Neural cell (in vitro differentiated cells): ENCODE results near the gene ZSCAN5A. TPM values are rescaled to one million over a fixed set of nuclear protein-coding genes. Genes with fewer than 3 reads are reported as not detected.
A peak's percentile ranks its signal among the peaks of the same experiment; 100 is the strongest.

ENCODE experiments used
- H2AFZ ChIP-seq: fragments of 200-600, 300-800 bp; sonication (generic), shearing (Covaris generic); 2 replicates; pipeline ENCODE4 v1.6.0; 2014; ENCODE audit warnings: low read depth, mild to moderate bottlenecking, antibody characterized with exemption, low read length, moderate library complexity
- H3F3A ChIP-seq: fragments of 200-600 bp; shearing (Covaris generic); 2 replicates; pipeline ENCODE4 v1.6.1; 2016; ENCODE audit warnings: mild to moderate bottlenecking, moderate library complexity, mixed read lengths, antibody characterized with exemption, low read length; ENCODE audit not compliant: insufficient read depth, poor library complexity, severe bottlenecking
- H3K27ac ChIP-seq: fragments of 200-600, 300-800 bp; sonication (generic), shearing (Covaris generic); 2 replicates; pipeline ENCODE4 v1.5.1; 2014; ENCODE audit warnings: mild to moderate bottlenecking, low read length, moderate library complexity
- H3K27me3 ChIP-seq: fragments of 300-800, 200-600 bp; sonication (generic), shearing (Covaris generic); 2 replicates; pipeline ENCODE4 v1.6.0; 2014; ENCODE audit warnings: mild to moderate bottlenecking, low read depth, low read length, moderate library complexity; ENCODE audit not compliant: insufficient read depth
- H3K36me3 ChIP-seq: fragments of 300-800, 200-600 bp; sonication (generic), shearing (Covaris generic); 2 replicates; pipeline ENCODE4 v1.5.1; 2014; ENCODE audit warnings: mild to moderate bottlenecking, antibody characterized with exemption, low read length, moderate library complexity; ENCODE audit not compliant: insufficient read depth
- H3K4me2 ChIP-seq: fragments of 300-800, 200-600 bp; sonication (generic), shearing (Covaris generic); 2 replicates; pipeline ENCODE4 v1.6.0; 2014; ENCODE audit warnings: mild to moderate bottlenecking, low read length
- H3K4me3 ChIP-seq: fragments of 300-800, 200-600 bp; sonication (generic), shearing (Covaris generic); 2 replicates; pipeline ENCODE4 v1.5.1; 2014; ENCODE audit warnings: mild to moderate bottlenecking, low read length, moderate library complexity
- H3K79me2 ChIP-seq: fragments of 200-600 bp; shearing (Covaris generic); replicated peaks from 2 replicates; pipeline ENCODE4 v1.6.0; 2014; ENCODE audit warnings: mild to moderate bottlenecking, low read length, moderate library complexity; ENCODE audit not compliant: insufficient read depth
- H3K9ac ChIP-seq: fragments of 300-800, 200-600 bp; sonication (generic), shearing (Covaris generic); 2 replicates; pipeline ENCODE4 v1.6.1; 2016; ENCODE audit warnings: mild to moderate bottlenecking, low read length, mixed read lengths
- H3K9me2 ChIP-seq: fragments of 200-600 bp; shearing (Covaris generic); 2 replicates; pipeline ENCODE4 v1.6.1; 2016; ENCODE audit warnings: mild to moderate bottlenecking, low read length, mixed read lengths; ENCODE audit not compliant: insufficient read depth
- H3K9me3 ChIP-seq: fragments of 200-600, 300-800 bp; sonication (generic), shearing (Covaris generic); 2 replicates; pipeline ENCODE4 v1.6.1; 2016; ENCODE audit warnings: mild to moderate bottlenecking, mixed run types, low read length, moderate library complexity, mixed read lengths
- H4K20me1 ChIP-seq: fragments of 200-600 bp; shearing (Covaris generic); 2 replicates; pipeline ENCODE4 v1.6.1; 2016; ENCODE audit warnings: mild to moderate bottlenecking, mixed run types; ENCODE audit not compliant: insufficient read depth
- EP300 ChIP-seq: fragments of 450-650 bp; conservative IDR thresholded peaks from 2 replicates; pipeline ENCODE4 v1.6.1; 2014; ENCODE audit warnings: antibody characterized with exemption, mild to moderate bottlenecking, moderate library complexity; ENCODE audit not compliant: poor library complexity, severe bottlenecking
- EZH2 ChIP-seq: fragments of 200-600, 300-800 bp; shearing (Covaris generic), sonication (generic); IDR thresholded peaks from 2 replicates; pipeline ENCODE4 v1.6.1; 2014; ENCODE audit warnings: antibody characterized with exemption, low read length, borderline replicate concordance, mild to moderate bottlenecking; ENCODE audit not compliant: insufficient read depth, poor library complexity, severe bottlenecking
- MXI1 ChIP-seq: fragments of 450-650 bp; conservative IDR thresholded peaks from 2 replicates; pipeline ENCODE4 v1.6.1; 2014; ENCODE audit warnings: antibody characterized with exemption, mild to moderate bottlenecking; ENCODE audit not compliant: poor library complexity, severe bottlenecking
- POLR2AphosphoS5 ChIP-seq: IDR thresholded peaks from 2 replicates; pipeline ENCODE4 v1.6.1; 2012
- RAD21 ChIP-seq: fragments of 450-650 bp; conservative IDR thresholded peaks from 2 replicates; pipeline ENCODE4 v1.6.1; 2014; ENCODE audit warnings: antibody characterized with exemption, mild to moderate bottlenecking, moderate library complexity
- SMC3 ChIP-seq: fragments of 450-650 bp; conservative IDR thresholded peaks from 2 replicates; pipeline ENCODE4 v1.6.1; 2014; ENCODE audit warnings: antibody characterized with exemption, mild to moderate bottlenecking, moderate library complexity; ENCODE audit not compliant: poor library complexity
- TAF1 ChIP-seq: IDR thresholded peaks from 2 replicates; pipeline ENCODE4 v1.6.1; 2012; ENCODE audit warnings: low read depth
- polyA plus RNA-seq: library from polyadenylated mRNA; depleted of rRNA; stranded (reverse); fragments of >200 nt; gene quantifications from 2 replicates; pipeline ENCODE4 v1.2.3, GENCODE V29; 2014
- TF ChIP-seq, protein P1 (sequence below): IDR thresholded peaks from 2 replicates; pipeline ENCODE4 v1.6.1; 2012; ENCODE audit warnings: borderline replicate concordance
- TF ChIP-seq, protein P2 (sequence below): fragments of 450-650 bp; IDR thresholded peaks from 2 replicates; pipeline ENCODE4 v1.5.1; 2014; ENCODE audit warnings: antibody characterized with exemption, mild to moderate bottlenecking, moderate library complexity; ENCODE audit not compliant: poor library complexity, severe bottlenecking

Gene ZSCAN5A
- polyA plus RNA-seq, 1 donor from 2014 or later = 9.2 TPM

DNA sequence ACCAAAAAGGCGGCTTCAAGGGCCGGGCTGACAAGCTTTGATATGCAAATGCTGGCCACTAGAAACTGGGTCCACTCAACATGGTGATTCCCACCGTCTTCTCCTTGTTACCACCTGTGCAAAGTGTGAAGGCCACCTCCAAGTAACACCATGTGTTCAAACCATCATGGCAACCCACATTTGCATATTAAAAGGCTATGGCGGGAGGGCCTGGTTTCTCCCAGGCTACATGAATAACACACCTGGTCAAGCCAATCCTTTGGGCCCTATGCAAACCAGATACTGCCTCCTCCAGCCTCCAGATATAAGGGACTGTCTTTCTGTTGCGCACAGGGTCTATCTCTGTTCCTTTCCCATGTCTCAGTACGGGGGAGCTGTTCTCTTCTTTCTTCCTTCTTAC is 36.6 kb upstream of the ZSCAN5A start:
- TF ChIP-seq TAF1 (no peak), POLR2AphosphoS5 (no peak)
- Histone ChIP-seq H4K20me1 (no peaks in the 10 kb centered on the region), H3K36me3 (no peaks in the 10 kb centered on the region)

DNA sequence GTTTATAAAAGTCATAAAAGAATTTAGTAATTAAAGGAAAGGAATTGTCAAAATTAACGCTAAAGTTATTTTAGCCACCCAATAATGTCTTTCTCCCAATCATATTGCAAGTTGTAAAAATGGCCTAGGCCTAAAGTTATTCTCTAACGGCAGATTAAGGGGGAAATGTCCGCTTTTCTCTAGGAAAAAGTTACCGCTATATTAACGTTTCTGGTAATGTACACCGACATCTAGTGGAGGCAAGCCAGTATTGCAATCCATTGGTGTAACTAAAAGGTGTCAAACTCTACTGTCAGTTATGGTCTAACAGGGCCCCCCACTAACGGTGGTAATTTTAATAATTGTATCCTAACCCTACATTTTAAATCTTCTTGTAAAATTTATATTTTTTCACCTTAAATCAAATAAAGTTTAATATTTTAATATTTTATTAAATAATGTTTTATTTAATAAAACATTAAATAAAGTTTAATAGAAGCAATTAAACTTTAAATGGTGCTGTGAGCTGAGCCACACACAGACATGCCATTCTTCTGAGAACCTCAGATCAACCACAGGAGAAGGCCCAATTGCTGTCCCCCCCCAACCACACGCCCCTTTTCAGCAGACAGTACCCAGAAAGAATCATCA is 35.9 kb upstream of the ZSCAN5A start:
- Histone ChIP-seq H3K9me3 (no peaks in the 10 kb centered on the region), H3K9ac (no peak overlapping the region), H3K27ac (no peak overlapping the region), H3K4me3 (no peak overlapping the region), H3K36me3 (no peaks in the 10 kb centered on the region), H3F3A (no peaks in the 10 kb centered on the region), H4K20me1 (no peaks in the 10 kb centered on the region), H2AFZ (no peak overlapping the region), H3K79me2 (no peaks in the 10 kb centered on the region), H3K4me2 (no peak overlapping the region), H3K9me2 (no peaks in the 10 kb centered on the region), H3K27me3 (no peaks in the 10 kb centered on the region)
- TF ChIP-seq RAD21 = peak; percentile 65
- TF ChIP-seq MXI1 = no peak
- peak; percentile 59 for TF ChIP-seq SMC3
- TF ChIP-seq, protein P1, sequence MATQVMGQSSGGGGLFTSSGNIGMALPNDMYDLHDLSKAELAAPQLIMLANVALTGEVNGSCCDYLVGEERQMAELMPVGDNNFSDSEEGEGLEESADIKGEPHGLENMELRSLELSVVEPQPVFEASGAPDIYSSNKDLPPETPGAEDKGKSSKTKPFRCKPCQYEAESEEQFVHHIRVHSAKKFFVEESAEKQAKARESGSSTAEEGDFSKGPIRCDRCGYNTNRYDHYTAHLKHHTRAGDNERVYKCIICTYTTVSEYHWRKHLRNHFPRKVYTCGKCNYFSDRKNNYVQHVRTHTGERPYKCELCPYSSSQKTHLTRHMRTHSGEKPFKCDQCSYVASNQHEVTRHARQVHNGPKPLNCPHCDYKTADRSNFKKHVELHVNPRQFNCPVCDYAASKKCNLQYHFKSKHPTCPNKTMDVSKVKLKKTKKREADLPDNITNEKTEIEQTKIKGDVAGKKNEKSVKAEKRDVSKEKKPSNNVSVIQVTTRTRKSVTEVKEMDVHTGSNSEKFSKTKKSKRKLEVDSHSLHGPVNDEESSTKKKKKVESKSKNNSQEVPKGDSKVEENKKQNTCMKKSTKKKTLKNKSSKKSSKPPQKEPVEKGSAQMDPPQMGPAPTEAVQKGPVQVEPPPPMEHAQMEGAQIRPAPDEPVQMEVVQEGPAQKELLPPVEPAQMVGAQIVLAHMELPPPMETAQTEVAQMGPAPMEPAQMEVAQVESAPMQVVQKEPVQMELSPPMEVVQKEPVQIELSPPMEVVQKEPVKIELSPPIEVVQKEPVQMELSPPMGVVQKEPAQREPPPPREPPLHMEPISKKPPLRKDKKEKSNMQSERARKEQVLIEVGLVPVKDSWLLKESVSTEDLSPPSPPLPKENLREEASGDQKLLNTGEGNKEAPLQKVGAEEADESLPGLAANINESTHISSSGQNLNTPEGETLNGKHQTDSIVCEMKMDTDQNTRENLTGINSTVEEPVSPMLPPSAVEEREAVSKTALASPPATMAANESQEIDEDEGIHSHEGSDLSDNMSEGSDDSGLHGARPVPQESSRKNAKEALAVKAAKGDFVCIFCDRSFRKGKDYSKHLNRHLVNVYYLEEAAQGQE = no peak
- TF ChIP-seq EZH2 = no peak
- TF ChIP-seq, protein P2, sequence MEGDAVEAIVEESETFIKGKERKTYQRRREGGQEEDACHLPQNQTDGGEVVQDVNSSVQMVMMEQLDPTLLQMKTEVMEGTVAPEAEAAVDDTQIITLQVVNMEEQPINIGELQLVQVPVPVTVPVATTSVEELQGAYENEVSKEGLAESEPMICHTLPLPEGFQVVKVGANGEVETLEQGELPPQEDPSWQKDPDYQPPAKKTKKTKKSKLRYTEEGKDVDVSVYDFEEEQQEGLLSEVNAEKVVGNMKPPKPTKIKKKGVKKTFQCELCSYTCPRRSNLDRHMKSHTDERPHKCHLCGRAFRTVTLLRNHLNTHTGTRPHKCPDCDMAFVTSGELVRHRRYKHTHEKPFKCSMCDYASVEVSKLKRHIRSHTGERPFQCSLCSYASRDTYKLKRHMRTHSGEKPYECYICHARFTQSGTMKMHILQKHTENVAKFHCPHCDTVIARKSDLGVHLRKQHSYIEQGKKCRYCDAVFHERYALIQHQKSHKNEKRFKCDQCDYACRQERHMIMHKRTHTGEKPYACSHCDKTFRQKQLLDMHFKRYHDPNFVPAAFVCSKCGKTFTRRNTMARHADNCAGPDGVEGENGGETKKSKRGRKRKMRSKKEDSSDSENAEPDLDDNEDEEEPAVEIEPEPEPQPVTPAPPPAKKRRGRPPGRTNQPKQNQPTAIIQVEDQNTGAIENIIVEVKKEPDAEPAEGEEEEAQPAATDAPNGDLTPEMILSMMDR = peak; percentile 65
- no peak for TF ChIP-seq TAF1

More for the DNA sequence above, 36.6 kb upstream of the ZSCAN5A start:
- H3K27me3 ChIP-seq = no peaks in the 10 kb centered on the region
- no peaks in the 10 kb centered on the region for H3K79me2 ChIP-seq
- no peaks in the 10 kb centered on the region for H3F3A ChIP-seq
- no peak overlapping the region for H3K9ac ChIP-seq
- H3K27ac ChIP-seq = no peak overlapping the region
- H3K4me2 ChIP-seq = no peak overlapping the region
- no peak overlapping the region for H2AFZ ChIP-seq
- no peaks in the 10 kb centered on the region for H3K9me3 ChIP-seq
- H3K4me3 ChIP-seq = no peak overlapping the region
- H3K9me2 ChIP-seq = no peaks in the 10 kb centered on the region

DNA sequence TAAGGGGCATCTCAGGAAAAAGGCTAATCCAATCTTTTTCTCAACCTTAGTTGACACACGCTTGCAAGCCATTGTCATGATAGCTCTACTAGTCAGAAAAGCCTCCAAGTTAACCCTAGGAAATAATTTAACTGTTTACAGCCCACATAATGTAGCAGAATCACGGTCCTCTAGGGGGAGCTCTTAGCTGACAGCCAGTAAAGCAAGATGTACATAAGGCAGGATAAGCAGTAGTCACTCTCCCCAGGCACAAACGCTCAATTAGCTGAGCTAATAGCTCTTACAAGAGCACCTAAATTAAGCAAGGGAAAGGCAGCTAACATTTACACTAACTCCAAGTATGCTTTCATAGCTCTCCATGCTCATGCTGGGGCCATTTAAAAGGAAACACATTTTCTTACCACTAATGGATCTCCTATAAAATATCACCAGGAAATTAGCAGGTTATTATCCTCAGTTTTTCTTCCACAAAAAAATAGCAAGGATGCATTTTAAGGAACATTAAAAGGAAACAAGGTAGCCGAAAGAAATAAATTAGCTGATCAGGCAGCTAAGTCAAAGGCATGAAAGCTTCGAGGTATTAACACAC is 33.7 kb upstream of the ZSCAN5A start:
- Histone ChIP-seq H3K4me3 (no peak overlapping the region), H3K27me3 (no peaks in the 10 kb centered on the region), H3F3A (no peaks in the 10 kb centered on the region), H3K9me2 (no peaks in the 10 kb centered on the region), H2AFZ (no peak overlapping the region), H3K36me3 (no peaks in the 10 kb centered on the region), H3K27ac (no peak overlapping the region), H3K9ac (no peak overlapping the region), H4K20me1 (no peaks in the 10 kb centered on the region), H3K79me2 (no peaks in the 10 kb centered on the region), H3K4me2 (no peak overlapping the region), H3K9me3 (peaks cover 3% of the 10 kb centered on the region)
- TF ChIP-seq, protein P2 = no peak
- TF ChIP-seq TAF1 = no peak
- TF ChIP-seq SMC3 = no peak
- no peak for TF ChIP-seq EP300
- TF ChIP-seq, protein P1 = no peak
